PFSK-1 (cell line): ENCODE measurements around the gene EIF2B1.

Experiments used
- FOXP2 ChIP-seq: optimal IDR thresholded peaks from 2 replicates; pipeline ENCODE3; 2011; ENCODE audit warnings: borderline replicate concordance, control low read depth, inconsistent platforms; ENCODE audit not compliant: insufficient read depth; ENCODE audit errors: extremely low read length, extremely low read depth
- POLR2AphosphoS5 ChIP-seq: IDR thresholded peaks from 2 replicates; pipeline ENCODE4 v1.6.1; 2012; ENCODE audit warnings: low read depth, mild to moderate bottlenecking, control low read depth, low read length, moderate library complexity
- SIN3A ChIP-seq: IDR thresholded peaks from 2 replicates; pipeline ENCODE4 v1.6.1; 2012; ENCODE audit warnings: mild to moderate bottlenecking, low read length, moderate library complexity, borderline replicate concordance; ENCODE audit not compliant: insufficient read depth
- TAF1 ChIP-seq: IDR thresholded peaks from 2 replicates; pipeline ENCODE4 v1.6.1; 2012; ENCODE audit warnings: low read length, control low read depth, borderline replicate concordance; ENCODE audit not compliant: insufficient read depth
- TF ChIP-seq, protein P1 (sequence below), 2 experiments: IDR thresholded peaks; 2 replicates each; pipeline versions ENCODE4 v1.6.1 to v1.8.0; 2011 to 2012; ENCODE audit warnings: low read depth in 2 of 2, low read length in 2 of 2, control low read depth in 1 of 2, inconsistent platforms in 1 of 2, mild to moderate bottlenecking in 1 of 2, moderate library complexity in 1 of 2; ENCODE audit not compliant: insufficient read depth in 1 of 2

DNA sequence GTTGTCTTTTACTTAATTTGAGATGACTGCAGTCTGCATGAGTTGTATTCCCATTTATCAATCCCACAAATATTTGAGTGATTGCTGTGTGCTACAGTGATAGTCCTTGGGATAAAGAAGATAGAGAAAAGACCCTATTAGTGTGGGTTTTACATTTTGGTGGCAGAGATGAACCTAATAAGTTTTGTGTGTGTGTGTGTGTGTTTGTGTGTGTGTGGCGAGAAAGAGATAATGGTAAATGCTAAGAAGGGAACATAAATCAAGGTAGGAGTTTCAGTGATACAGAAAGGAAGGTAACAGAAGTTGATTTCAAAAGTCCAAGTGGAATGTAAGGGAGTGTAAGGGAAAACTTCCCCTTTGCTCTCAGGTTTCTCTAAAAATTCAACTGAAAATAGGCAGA lies 34.2 kb downstream of the EIF2B1 start:
- no peak for TF ChIP-seq POLR2AphosphoS5
- TF ChIP-seq SIN3A: no peak
- TF ChIP-seq, protein P1, sequence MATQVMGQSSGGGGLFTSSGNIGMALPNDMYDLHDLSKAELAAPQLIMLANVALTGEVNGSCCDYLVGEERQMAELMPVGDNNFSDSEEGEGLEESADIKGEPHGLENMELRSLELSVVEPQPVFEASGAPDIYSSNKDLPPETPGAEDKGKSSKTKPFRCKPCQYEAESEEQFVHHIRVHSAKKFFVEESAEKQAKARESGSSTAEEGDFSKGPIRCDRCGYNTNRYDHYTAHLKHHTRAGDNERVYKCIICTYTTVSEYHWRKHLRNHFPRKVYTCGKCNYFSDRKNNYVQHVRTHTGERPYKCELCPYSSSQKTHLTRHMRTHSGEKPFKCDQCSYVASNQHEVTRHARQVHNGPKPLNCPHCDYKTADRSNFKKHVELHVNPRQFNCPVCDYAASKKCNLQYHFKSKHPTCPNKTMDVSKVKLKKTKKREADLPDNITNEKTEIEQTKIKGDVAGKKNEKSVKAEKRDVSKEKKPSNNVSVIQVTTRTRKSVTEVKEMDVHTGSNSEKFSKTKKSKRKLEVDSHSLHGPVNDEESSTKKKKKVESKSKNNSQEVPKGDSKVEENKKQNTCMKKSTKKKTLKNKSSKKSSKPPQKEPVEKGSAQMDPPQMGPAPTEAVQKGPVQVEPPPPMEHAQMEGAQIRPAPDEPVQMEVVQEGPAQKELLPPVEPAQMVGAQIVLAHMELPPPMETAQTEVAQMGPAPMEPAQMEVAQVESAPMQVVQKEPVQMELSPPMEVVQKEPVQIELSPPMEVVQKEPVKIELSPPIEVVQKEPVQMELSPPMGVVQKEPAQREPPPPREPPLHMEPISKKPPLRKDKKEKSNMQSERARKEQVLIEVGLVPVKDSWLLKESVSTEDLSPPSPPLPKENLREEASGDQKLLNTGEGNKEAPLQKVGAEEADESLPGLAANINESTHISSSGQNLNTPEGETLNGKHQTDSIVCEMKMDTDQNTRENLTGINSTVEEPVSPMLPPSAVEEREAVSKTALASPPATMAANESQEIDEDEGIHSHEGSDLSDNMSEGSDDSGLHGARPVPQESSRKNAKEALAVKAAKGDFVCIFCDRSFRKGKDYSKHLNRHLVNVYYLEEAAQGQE (IDR thresholded peaks at IDR 0.05; ENCODE audit: insufficient read depth in 1 of 2, low read depth in 2 of 2, low read length in 2 of 2): no peak
- no peak for TF ChIP-seq TAF1
- TF ChIP-seq FOXP2: no peak
